H9 (cell line): Measurements from ENCODE around the gene ZDHHC13. TPM values are rescaled to one million over a fixed set of nuclear protein-coding genes. Genes with fewer than 3 reads are reported as not detected.

ENCODE experiments used
- DNase-seq: peaks from one replicate; pipeline ENCODE4 v3.0.0-alpha.2; 2017
- H2AFZ ChIP-seq: one replicate; pipeline ENCODE4 v1.6.1; 2013; ENCODE audit warnings: mild to moderate bottlenecking, low read length, control low read depth, moderate library complexity
- H2AK5ac ChIP-seq: 2 replicates; pipeline ENCODE4 v1.6.1; 2013; ENCODE audit warnings: low read length, control low read depth, mixed read lengths; ENCODE audit not compliant: insufficient read length
- H2BK120ac ChIP-seq: one replicate; pipeline ENCODE4 v1.6.1; 2013; ENCODE audit warnings: low read depth, mild to moderate bottlenecking, low read length, control low read depth, inconsistent platforms; ENCODE audit not compliant: poor library complexity, severe bottlenecking
- H2BK12ac ChIP-seq: 2 replicates; pipeline ENCODE4 v1.6.1; 2013; ENCODE audit warnings: low read length, control low read depth, mixed read lengths, low read depth; ENCODE audit not compliant: insufficient read length
- H2BK15ac ChIP-seq: 2 replicates; pipeline ENCODE4 v1.6.1; 2013; ENCODE audit warnings: low read depth, low read length, control low read depth
- H2BK20ac ChIP-seq: one replicate; pipeline ENCODE4 v1.6.1; 2013; ENCODE audit warnings: low read depth, mild to moderate bottlenecking, low read length, control low read depth, inconsistent platforms; ENCODE audit not compliant: poor library complexity, severe bottlenecking
- H2BK5ac ChIP-seq: 2 replicates; pipeline ENCODE4 v1.6.1; 2013; ENCODE audit warnings: low read length, control low read depth, mixed read lengths; ENCODE audit not compliant: insufficient read length
- H3K14ac ChIP-seq: 2 replicates; pipeline ENCODE4 v1.6.1; 2013; ENCODE audit warnings: low read length, control low read depth; ENCODE audit not compliant: insufficient read depth
- H3K18ac ChIP-seq: 2 replicates; pipeline ENCODE4 v1.6.1; 2013; ENCODE audit warnings: low read depth, mild to moderate bottlenecking, mixed read lengths, low read length, control low read depth; ENCODE audit not compliant: insufficient read length
- H3K23ac ChIP-seq: 2 replicates; pipeline ENCODE4 v1.6.1; 2013; ENCODE audit warnings: low read length, control low read depth, mixed read lengths, low read depth; ENCODE audit not compliant: insufficient read length
- H3K23me2 ChIP-seq: 2 replicates; pipeline ENCODE4 v1.6.1; 2013; ENCODE audit warnings: low read depth, mild to moderate bottlenecking, mixed read lengths, low read length, control low read depth; ENCODE audit not compliant: insufficient read length, poor library complexity, severe bottlenecking
- H3K27ac ChIP-seq: 2 replicates; pipeline ENCODE4 v1.5.1; 2013; ENCODE audit warnings: low read length, control low read depth, mixed read lengths, low read depth; ENCODE audit not compliant: insufficient read length
- H3K27me3 ChIP-seq: 2 replicates; pipeline ENCODE4 v1.6.1; 2013; ENCODE audit warnings: low read length, control low read depth, inconsistent platforms; ENCODE audit not compliant: insufficient read depth
- H3K4ac ChIP-seq: 2 replicates; pipeline ENCODE4 v1.6.1; 2013; ENCODE audit warnings: low read depth, mild to moderate bottlenecking, control low read depth, inconsistent platforms, low read length, moderate library complexity
- H3K4me1 ChIP-seq: 2 replicates; pipeline ENCODE4 v1.6.1; 2013; ENCODE audit warnings: low read length, control low read depth, inconsistent platforms; ENCODE audit not compliant: insufficient read depth
- H3K4me2 ChIP-seq: 2 replicates; pipeline ENCODE4 v1.6.1; 2013; ENCODE audit warnings: low read length, control low read depth, mixed read lengths; ENCODE audit not compliant: insufficient read length, insufficient read depth
- H3K56ac ChIP-seq: 2 replicates; pipeline ENCODE4 v1.6.1; 2013; ENCODE audit warnings: low read depth, mild to moderate bottlenecking, mixed read lengths, low read length, control low read depth; ENCODE audit not compliant: insufficient read length
- H3K79me1 ChIP-seq: 2 replicates; pipeline ENCODE4 v1.6.1; 2013; ENCODE audit warnings: low read depth, mild to moderate bottlenecking, moderate library complexity, low read length, control low read depth, inconsistent platforms; ENCODE audit not compliant: insufficient read depth, poor library complexity, severe bottlenecking
- H3K79me2 ChIP-seq: 2 replicates; pipeline ENCODE4 v1.6.1; 2013; ENCODE audit warnings: low read length, control low read depth, inconsistent platforms; ENCODE audit not compliant: insufficient read depth
- H3K9ac ChIP-seq: 2 replicates; pipeline ENCODE4 v1.6.1; 2013; ENCODE audit warnings: low read length, control low read depth, mixed read lengths; ENCODE audit not compliant: insufficient read length; ENCODE audit errors: extremely low read depth
- H3K9me3 ChIP-seq: one replicate; pipeline ENCODE4 v1.6.1; 2013; ENCODE audit warnings: low read depth, low read length, inconsistent platforms; ENCODE audit not compliant: control insufficient read depth
- H3T11ph ChIP-seq: one replicate; pipeline ENCODE4 v1.6.1; 2013; ENCODE audit warnings: mild to moderate bottlenecking, low read length, control low read depth, inconsistent platforms
- H4K20me1 ChIP-seq: one replicate; pipeline ENCODE4 v1.6.1; 2013; ENCODE audit not compliant: control insufficient read depth, insufficient read length, insufficient read depth
- H4K5ac ChIP-seq: 2 replicates; pipeline ENCODE4 v1.6.1; 2013; ENCODE audit warnings: low read depth, mild to moderate bottlenecking, mixed read lengths, low read length, control low read depth; ENCODE audit not compliant: insufficient read length
- H4K8ac ChIP-seq: replicated peaks from 2 replicates; pipeline ENCODE4 v1.6.1; 2013; ENCODE audit warnings: low read length, control low read depth, mixed read lengths, low read depth; ENCODE audit not compliant: insufficient read length
- H4K91ac ChIP-seq: 2 replicates; pipeline ENCODE4 v1.6.1; 2013; ENCODE audit warnings: low read depth, mild to moderate bottlenecking, moderate library complexity, mixed read lengths, low read length, control low read depth; ENCODE audit not compliant: insufficient read length
- H3K27ac Mint-ChIP-seq, 3 experiments: 2 replicates in 2 of 3; 3 replicates in 1 of 3; pipeline ENCODE4 v1.8.0; 2020 to 2021; ENCODE audit warnings: mixed read lengths in 3 of 3, mild to moderate bottlenecking in 1 of 3, moderate library complexity in 1 of 3
- H3K27me3 Mint-ChIP-seq: 2 replicates; pipeline ENCODE4 v1.8.0; 2021; ENCODE audit warnings: low read depth, mild to moderate bottlenecking, moderate library complexity, mixed read lengths
- H3K36me3 Mint-ChIP-seq, 3 experiments: 2 replicates in 2 of 3; 3 replicates in 1 of 3; pipeline ENCODE4 v1.8.0; 2020 to 2021; ENCODE audit warnings: low read depth in 3 of 3, mixed read lengths in 3 of 3; ENCODE audit not compliant: insufficient read depth in 1 of 3
- H3K4me1 Mint-ChIP-seq, 2 experiments: 2 replicates each; pipeline ENCODE4 v1.8.0; 2020; ENCODE audit warnings: mixed read lengths in 2 of 2
- H3K4me3 Mint-ChIP-seq, 2 experiments: 2 replicates in 1 of 2; 3 replicates in 1 of 2; pipeline ENCODE4 v1.8.0; 2020 to 2021; ENCODE audit warnings: mild to moderate bottlenecking in 2 of 2, mixed read lengths in 2 of 2, moderate library complexity in 1 of 2
- H3K9me3 Mint-ChIP-seq, 2 experiments: 2 replicates in 1 of 2; 3 replicates in 1 of 2; pipeline ENCODE4 v1.8.0; 2020; ENCODE audit warnings: mild to moderate bottlenecking in 2 of 2, mixed read lengths in 2 of 2, moderate library complexity in 1 of 2
- CTCF ChIP-seq: fragments of 200-600 bp; sonication (generic); conservative IDR thresholded peaks from 3 replicates; pipeline ENCODE4 v1.8.0; 2021; ENCODE audit warnings: antibody characterized with exemption, mild to moderate bottlenecking
- WGBS: extraction: QIAGEN DNeasy Blood & Tissue Kit; methylation state at CpG from one replicate; pipeline ENCODE4 v1.1.7; 2013; ENCODE audit warnings: missing lambda C conversion rate, low lambda C conversion rate, mixed read lengths; ENCODE audit not compliant: insufficient read length; ENCODE audit errors: extremely low coverage; 5-methylcytosine and 5-hydroxymethylcytosine counted together
- total RNA-seq: library from RNA; stranded (reverse); gene quantifications from 2 replicates; pipeline ENCODE4 v1.2.1, GENCODE V29; 2021

Gene ZDHHC13
- total RNA-seq, 1 experiment from 2014 or later: 20.9 TPM

- H3K4ac ChIP-seq: no peak overlapping the region
- no peak overlapping the region for H3K9ac ChIP-seq
- TF ChIP-seq CTCF: no peak
- Mint-ChIP-seq H3K4me1 (peaks cover 0 to 7% of the 10 kb centered on the region in 2 experiments; a peak in 2 of 4 replicates), H3K27ac (no peak overlapping the region), H3K4me3 (no peak overlapping the region), H3K9me3 (peaks cover 0 to 4% of the 10 kb centered on the region in 2 experiments; a peak in 1 of 5 replicates), H3K27me3 (peaks cover 4% of the 10 kb centered on the region), H3K36me3 (peaks cover 0 to 10% (median 5%) of the 10 kb centered on the region in 3 experiments; a peak in 2 of 7 replicates)
- H4K8ac ChIP-seq: no peak overlapping the region
- H3K23ac ChIP-seq: no peak overlapping the region
- no peak overlapping the region for H2BK5ac ChIP-seq
- no peak overlapping the region for H2BK15ac ChIP-seq
- H3K56ac ChIP-seq: no peak overlapping the region
- no peak overlapping the region for H2BK12ac ChIP-seq
- H3K79me1 ChIP-seq: no peaks in the 10 kb centered on the region
- H3K4me1 ChIP-seq: peaks cover 3% of the 10 kb centered on the region; the same call in 1 of the 2 replicates
- no peak for DNase-seq
- no peak overlapping the region for H2BK120ac ChIP-seq
- no peak overlapping the region for H3K4me2 ChIP-seq
- H4K5ac ChIP-seq: no peak overlapping the region
- no peaks in the 10 kb centered on the region for H3K79me2 ChIP-seq
- H3K18ac ChIP-seq: no peak overlapping the region
- WGBS: no CpG with 5 or more reads among the region's 3 CpGs
- no peak overlapping the region for H3T11ph ChIP-seq
- H3K14ac ChIP-seq: no peak overlapping the region
- no peaks in the 10 kb centered on the region for H3K23me2 ChIP-seq
- no peak overlapping the region for H2BK20ac ChIP-seq
- no peak overlapping the region for H2AFZ ChIP-seq
- H3K27me3 ChIP-seq: no peaks in the 10 kb centered on the region
- no peak overlapping the region for H2AK5ac ChIP-seq
- no peaks in the 10 kb centered on the region for H4K20me1 ChIP-seq
- H3K9me3 ChIP-seq: no peaks in the 10 kb centered on the region
- H3K27ac ChIP-seq: no peak overlapping the region
- H4K91ac ChIP-seq: no peak overlapping the region
These were observed 101.2 kb downstream of the ZDHHC13 start for GRCh38 chr11:19218216-19218615.
